GM13977 (cell line): ENCODE results near the gene ACTL8.

Experiments used
- DNase-seq: peaks from one replicate; pipeline ENCODE4 v3.0.0; 2012; ENCODE audit warnings: low spot score
- in situ Hi-C: fragments of 300-500 bp; cut with MboI; formaldehyde crosslinking; loops from one replicate; pipeline ENCODE4 v1.12.0; 2022; ENCODE audit warnings: low sequenced_read_pairs, low pct_unique_long_range_greater_than_20kb, mixed read lengths, inconsistent platforms; ENCODE audit not compliant: unreplicated experiment
- TF ChIP-seq, protein P1 (sequence below): IDR thresholded peaks from 2 replicates; pipeline ENCODE4 v1.5.1; 2012; ENCODE audit warnings: mild to moderate bottlenecking, control low read depth; ENCODE audit not compliant: insufficient read depth; ENCODE audit errors: extremely low read depth, missing control alignments

The ACTL8 gene

DNA sequence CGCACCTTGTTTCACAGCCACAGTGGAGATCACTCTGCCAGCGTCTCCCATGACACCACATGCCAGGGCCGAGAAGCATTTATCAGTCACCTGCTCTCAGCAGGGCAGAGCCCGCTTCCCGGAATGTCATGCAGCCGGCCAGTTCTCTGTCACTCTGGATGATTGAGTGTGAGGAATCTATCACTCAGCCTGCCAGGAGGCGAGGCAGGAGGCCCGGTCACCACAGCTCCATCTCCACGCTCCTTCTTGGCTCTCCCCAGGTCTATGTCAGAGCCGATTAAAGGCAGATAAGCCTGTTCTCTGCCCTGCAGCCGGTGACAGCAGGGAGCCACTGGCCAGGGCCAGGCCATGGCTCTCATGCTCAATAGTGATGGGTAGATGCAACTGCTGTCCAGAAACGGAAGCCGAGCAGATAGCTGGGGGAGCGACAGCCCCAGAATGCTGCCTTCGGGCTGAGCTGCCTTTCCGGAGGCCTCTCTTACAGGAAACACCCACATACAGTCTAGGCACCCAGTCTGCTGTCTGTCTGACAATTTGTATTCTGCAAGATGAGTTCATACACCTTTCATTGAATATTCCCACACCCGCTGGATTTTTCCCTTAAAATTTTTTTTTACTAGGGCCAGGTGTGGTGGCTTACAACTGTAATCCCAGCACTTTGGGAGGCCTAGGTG is 64.1 kb downstream of the ACTL8 start:
- TF ChIP-seq, protein P1, sequence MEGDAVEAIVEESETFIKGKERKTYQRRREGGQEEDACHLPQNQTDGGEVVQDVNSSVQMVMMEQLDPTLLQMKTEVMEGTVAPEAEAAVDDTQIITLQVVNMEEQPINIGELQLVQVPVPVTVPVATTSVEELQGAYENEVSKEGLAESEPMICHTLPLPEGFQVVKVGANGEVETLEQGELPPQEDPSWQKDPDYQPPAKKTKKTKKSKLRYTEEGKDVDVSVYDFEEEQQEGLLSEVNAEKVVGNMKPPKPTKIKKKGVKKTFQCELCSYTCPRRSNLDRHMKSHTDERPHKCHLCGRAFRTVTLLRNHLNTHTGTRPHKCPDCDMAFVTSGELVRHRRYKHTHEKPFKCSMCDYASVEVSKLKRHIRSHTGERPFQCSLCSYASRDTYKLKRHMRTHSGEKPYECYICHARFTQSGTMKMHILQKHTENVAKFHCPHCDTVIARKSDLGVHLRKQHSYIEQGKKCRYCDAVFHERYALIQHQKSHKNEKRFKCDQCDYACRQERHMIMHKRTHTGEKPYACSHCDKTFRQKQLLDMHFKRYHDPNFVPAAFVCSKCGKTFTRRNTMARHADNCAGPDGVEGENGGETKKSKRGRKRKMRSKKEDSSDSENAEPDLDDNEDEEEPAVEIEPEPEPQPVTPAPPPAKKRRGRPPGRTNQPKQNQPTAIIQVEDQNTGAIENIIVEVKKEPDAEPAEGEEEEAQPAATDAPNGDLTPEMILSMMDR: no peak
- in situ Hi-C loops: no loop called here
- DNase-seq: no peak

DNA sequence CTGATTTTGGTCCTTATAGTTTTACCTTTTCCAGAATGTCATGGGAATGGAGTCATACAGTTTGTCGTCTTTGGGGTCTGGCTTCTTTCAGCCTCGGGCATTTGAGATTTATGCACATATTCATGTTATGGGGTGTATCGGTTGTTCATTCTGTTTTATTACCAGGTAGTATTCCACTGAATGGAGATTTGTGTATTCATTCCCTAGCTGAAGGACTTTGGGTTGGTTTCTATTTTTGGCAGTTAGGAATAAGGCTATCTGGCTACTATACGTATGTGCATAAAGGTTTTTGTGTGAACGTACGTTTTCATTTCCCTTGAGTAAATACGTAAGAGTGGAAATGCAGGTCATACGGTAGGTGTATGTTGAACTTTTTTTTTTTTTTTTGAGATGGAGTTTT is 65.1 kb downstream of the ACTL8 start:
- in situ Hi-C loops: no loop called here
- TF ChIP-seq, protein P1: no peak
- DNase-seq: no peak

DNA sequence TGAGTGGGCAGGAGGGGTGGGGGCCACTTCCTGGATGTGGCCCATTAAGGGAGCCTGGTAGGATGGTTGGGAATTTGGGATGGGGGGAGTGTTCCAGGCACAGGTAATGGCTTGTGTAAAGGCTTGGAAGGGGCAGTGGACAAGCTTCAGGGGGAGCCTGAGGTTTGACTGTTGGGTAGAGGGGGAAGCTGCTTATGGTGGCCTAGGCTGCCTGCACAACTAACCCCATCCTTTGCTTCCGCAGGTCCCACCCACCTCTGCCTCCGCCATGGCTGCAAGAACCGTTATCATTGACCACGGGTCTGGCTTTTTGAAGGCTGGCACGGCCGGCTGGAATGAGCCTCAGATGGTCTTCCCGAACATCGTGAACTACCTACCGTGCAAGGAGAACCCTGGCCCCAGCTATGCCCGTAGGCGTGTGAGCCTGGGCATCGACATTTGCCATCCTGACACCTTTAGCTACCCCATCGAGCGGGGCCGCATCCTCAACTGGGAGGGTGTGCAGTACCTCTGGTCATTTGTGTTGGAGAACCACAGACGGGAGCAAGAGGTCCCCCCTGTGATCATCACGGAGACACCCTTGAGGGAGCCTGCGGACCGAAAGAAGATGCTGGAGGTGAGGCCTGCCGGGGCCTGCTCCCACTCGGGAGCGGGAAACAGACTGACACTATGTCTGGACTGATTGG is 67.8 kb downstream of the ACTL8 start:
- DNase-seq: no peak
- in situ Hi-C loops: no loop called here

DNA sequence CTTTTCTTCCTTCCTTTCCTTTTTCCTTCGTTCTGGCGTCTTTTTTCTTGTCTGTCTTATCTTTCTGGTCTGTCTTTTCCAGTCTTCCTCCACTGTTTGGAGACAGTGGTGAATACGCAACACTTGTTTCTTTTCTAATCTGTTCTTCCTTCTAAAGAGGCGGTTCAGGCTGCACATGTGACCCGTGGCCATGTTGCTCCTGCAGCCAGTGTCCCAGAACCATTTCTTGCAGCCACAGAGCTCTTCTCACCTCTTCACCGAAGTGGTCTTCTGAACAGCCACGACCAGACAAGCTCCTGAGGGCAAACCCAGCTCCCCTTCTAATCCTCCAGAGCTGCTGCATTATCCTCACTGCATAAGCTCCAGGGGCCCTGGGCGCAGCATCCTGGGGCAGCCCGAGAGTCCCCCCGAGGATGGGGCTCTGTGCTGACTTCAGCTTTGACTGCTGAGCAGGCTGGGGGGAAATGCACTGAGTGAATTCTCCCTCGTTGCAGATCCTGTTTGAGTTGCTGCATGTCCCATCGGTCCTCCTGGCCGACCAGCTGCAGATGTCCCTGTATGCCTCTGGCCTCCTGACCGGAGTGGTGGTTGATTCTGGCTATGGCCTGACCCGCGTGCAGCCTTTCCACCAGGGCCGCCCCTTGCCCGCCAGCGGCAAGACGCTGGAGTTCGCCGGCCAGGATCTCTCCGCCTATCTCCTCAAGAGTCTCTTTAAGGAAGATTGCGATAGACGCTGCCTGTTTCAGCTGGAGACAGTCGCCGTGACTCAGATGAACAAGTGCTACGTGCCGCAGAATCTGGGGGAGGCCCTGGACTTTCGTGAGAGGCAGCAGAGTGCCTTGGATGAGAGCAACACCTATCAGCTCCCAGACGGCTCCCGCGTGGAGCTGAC is 70.4 kb downstream of the ACTL8 start:
- DNase-seq: no peak
- in situ Hi-C loops: no loop called here
- TF ChIP-seq, protein P1: no peak

More for the DNA sequence above, 67.8 kb downstream of the ACTL8 start:
- TF ChIP-seq, protein P1: no peak

DNA sequence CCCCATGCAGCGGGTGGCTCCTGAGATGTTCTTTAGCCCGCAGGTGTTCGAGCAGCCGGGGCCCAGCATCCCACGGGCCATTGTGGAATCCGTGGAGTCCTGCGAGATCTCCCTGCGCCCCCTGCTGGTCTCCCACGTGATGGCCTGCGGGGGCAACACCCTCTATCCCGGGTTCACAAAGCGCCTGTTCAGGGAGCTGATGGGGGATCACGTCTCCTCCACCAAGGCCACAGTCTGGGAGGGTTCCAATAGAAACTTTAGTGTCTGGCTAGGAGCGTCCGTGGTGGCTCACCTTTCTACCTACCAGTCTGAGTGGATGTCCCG is 71.0 kb downstream of the ACTL8 start:
- in situ Hi-C loops: no loop called here
- TF ChIP-seq, protein P1: peak; percentile 57
- peak; percentile 56 for DNase-seq

DNA sequence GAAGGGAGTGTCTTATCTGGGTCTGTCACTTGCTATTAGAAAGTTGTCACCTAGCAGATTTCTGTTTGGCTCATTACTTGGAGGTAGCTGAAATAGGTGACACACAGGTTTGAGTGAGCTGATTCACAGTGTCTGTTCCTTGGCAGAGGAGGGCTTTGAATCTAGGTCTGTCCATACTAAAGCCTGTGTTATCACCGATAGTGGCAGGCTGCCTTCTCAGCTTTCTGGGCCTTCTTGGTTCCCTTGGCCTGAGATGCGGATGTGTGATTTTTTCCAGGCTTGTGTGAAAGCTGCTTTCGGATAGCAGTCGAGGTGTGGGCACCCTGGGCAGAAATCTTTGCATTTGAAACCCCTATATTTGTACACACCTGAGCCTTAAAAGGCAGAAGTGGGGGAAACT is 73.9 kb downstream of the ACTL8 start:
- DNase-seq: no peak
- TF ChIP-seq, protein P1: no peak
- in situ Hi-C loops: no loop called here
